ENCODE measurements around the gene PI4K2B.
"Not testable (repeated sequence)": the region's sequence is repeated elsewhere in the genome, so short reads cannot be mapped to it uniquely, and the experiment has no call there.

Gene PI4K2B

DNA sequence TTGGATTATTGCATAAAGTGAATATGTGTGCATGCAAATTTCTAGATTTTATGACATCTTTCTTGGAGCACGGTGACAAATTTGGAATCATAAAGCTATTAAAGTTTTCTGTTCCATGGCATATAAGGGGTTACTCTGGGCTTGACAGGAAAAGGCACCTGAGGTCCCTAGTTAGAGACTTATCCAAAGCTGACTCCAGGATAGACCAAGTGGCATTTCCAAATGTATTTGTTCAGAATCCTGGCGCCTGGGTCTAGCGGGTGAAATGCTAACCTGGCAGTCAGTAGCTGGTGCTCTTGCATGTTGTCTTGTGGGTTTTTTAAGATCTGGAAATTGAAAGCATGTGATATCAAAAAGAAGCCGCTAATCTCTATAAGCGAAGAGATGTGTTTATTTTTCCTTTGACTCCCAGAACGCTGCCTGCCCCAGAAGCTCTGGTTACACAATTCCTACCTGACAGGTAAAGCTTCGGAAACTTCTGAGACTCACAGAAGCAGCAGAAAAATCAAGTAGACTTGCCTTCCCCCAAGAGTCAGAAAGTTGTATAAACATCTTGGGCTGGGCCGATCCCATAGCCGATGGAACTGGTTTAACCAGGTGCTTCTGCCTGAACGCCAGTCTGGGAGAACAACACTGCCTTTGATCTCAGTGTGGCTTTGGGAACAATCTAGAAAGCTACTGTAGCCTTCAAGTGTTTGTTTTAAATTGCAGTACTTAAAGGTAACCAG, 65.8 kb downstream of the PI4K2B start:
- DNase-seq (ENCODE audit: extremely low spot score, insufficient read length, low read depth) (no peak), FAIRE-seq (no peak)

DNA sequence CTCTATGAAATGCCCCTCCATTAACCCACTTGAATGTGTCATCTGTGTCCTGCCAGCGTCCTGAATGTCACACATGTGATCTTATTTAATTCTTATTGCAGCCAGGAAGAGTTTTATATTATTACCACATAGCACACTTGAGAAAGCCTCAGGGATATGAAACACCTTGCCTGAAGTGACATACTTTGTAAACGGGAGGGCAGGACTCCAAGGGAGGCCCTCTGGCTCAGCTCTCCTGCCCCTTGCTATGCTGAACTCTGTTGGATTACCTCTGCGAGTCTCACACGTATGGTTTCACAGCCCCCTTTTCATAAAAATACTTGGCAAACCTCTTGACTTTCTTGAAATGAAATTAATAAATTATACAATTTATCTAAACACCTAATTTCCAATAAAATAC, 67.6 kb downstream of the PI4K2B start:
- no peak for DNase-seq (ENCODE audit: extremely low spot score, insufficient read length, low read depth)
- FAIRE-seq, result no peak

GRCh38 chr4:25302626-25303025, 68.8 kb downstream of the PI4K2B start:
- DNase-seq (ENCODE audit: extremely low spot score, insufficient read length, low read depth), result no peak
- no peak for FAIRE-seq

DNA sequence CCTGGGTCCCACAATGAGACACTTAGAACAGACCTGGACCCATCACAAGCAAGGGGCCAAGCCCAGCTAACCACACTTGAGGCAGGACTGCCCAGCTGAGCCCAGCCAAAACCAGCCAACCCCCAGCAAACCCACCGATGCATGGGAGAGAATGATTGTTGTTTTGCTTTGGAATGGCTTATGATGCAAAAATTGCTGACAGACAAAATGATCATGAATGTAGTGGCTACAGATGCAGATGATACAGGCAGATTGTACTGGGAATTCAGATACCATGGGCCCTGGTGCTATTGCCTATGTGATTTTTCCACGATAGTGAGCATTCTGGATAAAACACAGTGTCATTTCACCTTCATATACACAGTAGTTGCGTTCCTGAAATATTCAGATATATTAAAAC, 69.7 kb downstream of the PI4K2B start:
- DNase-seq (ENCODE audit: extremely low spot score, insufficient read length, low read depth) (no peak), FAIRE-seq (no peak)

- FAIRE-seq (no peak), DNase-seq (ENCODE audit: extremely low spot score, insufficient read length, low read depth) (no peak)
Measured at GRCh38 chr4:25306518-25307057, 72.8 kb downstream of the PI4K2B start.

DNA sequence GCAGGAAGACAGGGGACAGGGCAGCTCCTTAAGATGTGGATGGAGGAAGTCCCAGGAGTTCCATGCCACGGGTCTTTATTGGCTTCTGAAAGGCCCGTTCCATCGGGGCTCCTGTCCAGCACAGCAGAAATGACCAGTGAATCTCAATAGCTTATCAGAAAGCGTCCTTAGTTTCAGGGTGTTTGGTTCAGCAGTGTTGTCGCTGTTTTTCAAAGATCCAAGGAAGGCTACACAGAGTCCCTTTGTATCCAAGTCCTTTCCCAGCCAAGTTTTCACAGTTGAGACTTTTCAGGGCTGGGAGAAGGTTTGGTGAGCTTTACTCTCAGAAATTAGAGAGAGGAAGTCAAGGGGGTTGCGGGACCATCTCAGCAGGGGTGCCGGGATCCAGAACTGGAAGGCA, 73.8 kb downstream of the PI4K2B start:
- no peak for DNase-seq (ENCODE audit: extremely low spot score, insufficient read length, low read depth)
- FAIRE-seq, result no peak

DNA sequence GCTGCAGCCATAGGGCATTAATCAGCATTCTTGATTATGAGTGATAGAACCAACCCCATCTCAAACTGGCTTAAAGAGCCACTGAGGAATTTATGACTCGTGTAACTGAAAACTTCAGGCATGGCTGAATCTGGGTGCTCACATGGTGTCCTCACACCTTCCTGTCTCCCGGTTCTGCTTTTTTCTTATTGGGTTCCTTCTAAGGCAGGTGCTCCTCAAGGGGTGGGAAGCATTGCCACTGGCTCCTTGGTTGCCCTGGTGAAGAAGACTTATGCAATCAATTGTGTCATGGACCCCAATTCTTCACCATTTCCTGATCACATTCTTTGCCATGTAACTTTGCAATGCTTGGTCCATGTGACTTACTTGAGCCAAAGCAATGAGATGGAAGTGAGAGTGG, 74.5 kb downstream of the PI4K2B start:
- no peak for FAIRE-seq
- no peak for DNase-seq (ENCODE audit: extremely low spot score, insufficient read length, low read depth)

GRCh38 chr4:25308761-25309160, 74.9 kb downstream of the PI4K2B start:
- DNase-seq (ENCODE audit: extremely low spot score, insufficient read length, low read depth), result no peak
- FAIRE-seq, result no peak

DNA sequence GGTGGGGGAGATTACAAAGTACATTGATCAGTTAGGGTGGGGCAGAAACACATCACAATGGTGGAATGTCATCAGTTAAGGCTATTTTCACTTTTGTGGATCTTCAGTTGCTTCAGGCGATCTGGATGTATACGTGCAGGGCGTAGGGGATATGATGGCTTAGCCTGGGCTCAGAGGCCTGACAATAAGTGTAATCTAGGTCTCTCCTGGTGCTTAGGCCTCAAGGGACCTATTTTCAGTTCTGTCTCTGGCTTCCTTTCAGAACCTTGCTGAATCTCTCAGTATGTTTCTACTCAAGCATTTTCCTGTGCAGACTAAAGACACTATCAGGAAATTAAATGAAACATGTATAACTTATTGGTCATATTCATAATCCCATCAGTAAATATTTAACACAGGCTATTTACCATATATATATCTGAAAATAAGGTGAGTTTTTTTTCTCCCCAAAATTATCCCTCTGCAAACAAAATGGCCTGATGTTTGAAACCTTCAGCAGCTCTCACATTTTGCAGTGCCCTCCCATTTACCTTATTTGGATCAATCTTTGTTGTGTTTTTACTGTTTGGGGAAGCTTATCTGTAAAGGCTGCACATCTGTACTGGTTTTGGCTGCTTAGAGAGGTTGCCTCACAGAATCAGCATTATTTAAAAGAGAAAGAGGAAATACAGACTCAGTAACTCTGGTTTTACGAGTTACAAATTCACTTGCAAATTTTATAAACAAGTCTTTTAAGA, 76.4 kb downstream of the PI4K2B start:
- DNase-seq (ENCODE audit: extremely low spot score, insufficient read length, low read depth) (no peak), FAIRE-seq (peak; percentile 88)

GRCh38 chr4:25310803-25311166, 77.0 kb downstream of the PI4K2B start:
- DNase-seq (ENCODE audit: extremely low spot score, insufficient read length, low read depth) (no peak), FAIRE-seq (no peak)

DNA sequence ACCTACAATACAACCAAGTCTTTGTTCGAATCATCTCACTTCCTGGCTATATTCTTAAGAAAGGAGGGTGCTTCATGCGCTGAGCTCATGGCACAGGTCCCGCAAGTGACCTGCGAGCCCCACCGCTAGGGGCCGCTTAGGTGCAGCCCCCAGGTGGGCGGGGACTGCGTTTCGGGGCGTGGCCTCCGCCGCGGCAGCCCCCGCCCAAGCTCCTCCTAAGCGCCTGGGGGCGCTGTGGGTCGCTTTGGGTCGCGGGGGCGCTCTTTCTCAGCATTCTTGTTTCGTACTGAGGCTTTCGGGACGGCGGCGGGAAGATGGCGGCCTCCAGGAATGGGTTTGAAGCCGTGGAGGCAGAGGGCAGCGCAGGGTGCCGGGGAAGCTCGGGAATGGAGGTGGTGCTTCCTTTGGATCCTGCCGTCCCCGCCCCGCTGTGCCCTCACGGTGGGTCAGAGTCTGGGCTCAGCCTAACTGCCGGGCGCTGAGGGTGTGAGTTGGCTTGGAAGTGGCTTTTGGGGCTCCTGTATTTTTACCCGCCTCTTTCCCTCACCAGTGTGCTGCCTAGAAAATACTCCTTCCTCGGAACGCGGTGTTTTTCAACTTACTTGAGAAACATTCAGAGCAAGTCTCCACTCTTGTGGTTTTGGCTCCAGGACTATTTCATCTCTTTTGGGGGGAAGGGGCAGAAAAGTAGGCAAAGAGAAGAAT, 78.8 kb downstream of the PI4K2B start, which contains the start of gene ZCCHC4:
ZCCHC4 (plus strand) TSS at position 279 of the 705 bp plus-strand sequence; CDS start at position 315, 36 bp downstream.
- peak; percentile 76 for DNase-seq (ENCODE audit: extremely low spot score, insufficient read length, low read depth)
- FAIRE-seq, result peak; percentile 93

DNA sequence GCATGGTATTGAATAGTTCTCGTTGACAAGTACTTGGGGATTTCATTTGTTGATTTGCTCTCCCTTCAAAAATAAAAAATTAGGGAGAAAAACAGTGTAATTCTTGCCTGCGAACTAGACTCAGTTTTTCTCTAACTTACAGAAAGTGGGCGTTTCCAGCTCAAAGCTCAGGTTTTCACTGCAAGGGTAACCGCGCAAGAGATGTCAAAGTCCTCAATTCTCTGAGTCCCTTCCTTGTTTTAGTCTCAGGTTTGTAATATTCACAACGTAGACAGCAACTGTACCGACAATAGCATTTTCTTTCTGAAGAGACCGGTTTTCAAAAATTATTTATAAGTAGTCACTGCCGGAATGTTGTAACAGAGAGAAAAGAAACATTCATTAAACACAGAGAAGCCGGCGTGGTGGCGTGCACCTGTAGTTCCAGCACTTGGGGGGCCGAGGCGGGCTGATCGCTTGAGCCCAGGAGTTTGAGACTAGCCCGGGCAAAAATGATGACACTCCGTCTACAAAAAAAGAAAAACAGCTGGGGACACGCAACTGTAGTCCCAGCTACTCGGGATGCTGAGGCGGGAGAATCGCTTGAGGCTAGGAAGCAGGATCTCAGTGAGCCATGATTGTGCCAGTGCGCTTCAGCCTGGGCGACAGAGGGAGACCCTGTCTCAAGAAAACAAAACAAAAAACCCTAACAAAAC, 79.5 kb downstream of the PI4K2B start:
- FAIRE-seq (no peak), DNase-seq (ENCODE audit: extremely low spot score, insufficient read length, low read depth) (no peak)

DNA sequence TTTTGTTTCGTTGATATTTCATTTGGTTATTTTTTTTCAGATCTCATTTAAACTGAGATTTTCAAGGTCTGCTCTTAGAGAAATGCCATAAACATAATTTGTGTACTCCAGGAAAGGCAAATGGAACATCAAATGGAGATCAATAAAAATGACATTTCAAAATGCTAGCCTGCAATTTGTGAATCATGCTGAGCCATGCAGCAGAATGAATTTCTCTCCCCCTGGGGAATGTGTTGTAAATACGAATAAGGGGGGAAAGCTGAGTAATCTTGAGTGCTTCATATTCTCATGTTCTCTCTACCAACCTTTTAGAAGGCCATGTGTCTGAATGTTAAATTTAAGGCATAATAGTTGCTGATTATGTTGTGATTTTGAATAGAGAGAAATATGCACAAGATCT, 86.5 kb downstream of the PI4K2B start:
- FAIRE-seq (no peak), DNase-seq (ENCODE audit: extremely low spot score, insufficient read length, low read depth) (no peak)

- no peak for DNase-seq (ENCODE audit: extremely low spot score, insufficient read length, low read depth)
- FAIRE-seq, result no peak
Measured at GRCh38 chr4:25320773-25321172, 86.9 kb downstream of the PI4K2B start.

- DNase-seq (ENCODE audit: extremely low spot score, insufficient read length, low read depth), result no peak
- FAIRE-seq, result peak; percentile 50
Measured at GRCh38 chr4:25321703-25322102, 87.9 kb downstream of the PI4K2B start.

DNA sequence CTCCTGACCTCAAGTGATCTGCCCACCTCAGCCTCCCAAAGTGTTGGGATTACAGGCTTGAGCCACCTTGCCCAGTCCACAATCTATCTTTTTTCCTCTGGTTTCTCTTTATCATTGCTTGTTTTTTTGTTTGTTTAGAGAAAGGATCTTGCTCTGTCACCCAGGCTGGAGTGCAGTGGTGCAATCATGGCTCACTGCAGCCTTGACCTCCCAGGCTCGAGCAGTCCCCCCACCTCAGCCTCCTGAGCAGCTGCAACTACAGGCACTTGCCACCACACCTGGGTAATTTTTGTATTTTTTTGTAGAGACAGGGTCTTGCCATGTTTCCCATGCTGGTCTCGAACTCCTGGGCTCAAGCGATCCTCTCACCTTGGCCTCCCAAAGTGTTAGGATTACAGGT, 94.6 kb downstream of the PI4K2B start:
- not testable (repeated sequence) for DNase-seq (ENCODE audit: extremely low spot score, insufficient read length, low read depth); FAIRE-seq

Measured in GM18507 (cell line).